ENCODE results near the gene PDSS1. TPM values are rescaled to one million over a fixed set of nuclear protein-coding genes. Genes with fewer than 3 reads are reported as not detected.

PDSS1 gene
- polyA plus RNA-seq, 3 donors = 12.1 to 13.1 (median 12.6) TPM

GRCh38 chr10:26675873-26676257, 21.6 kb upstream of the PDSS1 start:
- Histone ChIP-seq H2AFZ (ENCODE audit: insufficient read depth, low read depth, low read length, poor library complexity, severe bottlenecking) (no peak overlapping the region), H3K9me3 (replicated peaks in 1 of 2; ENCODE audit: control insufficient read depth in 1 of 2, insufficient read depth in 1 of 2, low read length in 2 of 2) (no peaks in the 10 kb centered on the region), H4K20me1 (ENCODE audit: insufficient read depth, low read length) (no peaks in the 10 kb centered on the region), H3K36me3 (replicated peaks in 1 of 2; ENCODE audit: control insufficient read depth in 1 of 2, insufficient read depth in 2 of 2, low read length in 2 of 2) (no peaks in the 10 kb centered on the region), H3K27me3 (ENCODE audit: control insufficient read depth in 2 of 2, insufficient read depth in 2 of 2, low read length in 2 of 2) (no peaks in the 10 kb centered on the region), H3K27ac (ENCODE audit: low read depth in 1 of 2, low read length in 2 of 2) (no peak overlapping the region), H3K4me2 (replicated peaks; ENCODE audit: extremely low read depth, low read length, poor library complexity, severe bottlenecking) (no peak overlapping the region), H3K4me3 (replicated peaks in 1 of 3; ENCODE audit: low read depth in 2 of 3, low read length in 3 of 3) (no peak overlapping the region), H3K79me2 (ENCODE audit: insufficient read depth, low read length) (no peaks in the 10 kb centered on the region), H3K4me1 (ENCODE audit: control insufficient read depth in 1 of 2, insufficient read depth in 2 of 2, low read length in 2 of 2) (peaks cover 0 to 4% of the 10 kb centered on the region in 2 donors), H3K9ac (ENCODE audit: insufficient read depth, low read length, poor library complexity, severe bottlenecking) (no peak overlapping the region)
- peaks cover 5% of the 10 kb centered on the region for H3K4me1 Mint-ChIP-seq
- H3K27me3 Mint-ChIP-seq (ENCODE audit: low read depth in 3 of 3) = peaks cover 0 to 2% (median 1%) of the 10 kb centered on the region in 3 donors
- no peaks in the 10 kb centered on the region for H3K36me3 Mint-ChIP-seq
- H3K27ac Mint-ChIP-seq = peak overlapping the region in 1 of 7 donors; percentile 59
- intact Hi-C loops (cut with micrococcal nuclease) = no loop called here
- peaks cover 0 to 9% (median 3%) of the 10 kb centered on the region in 7 donors for H3K9me3 Mint-ChIP-seq
- no peak for TF ChIP-seq CTCF (IDR thresholded peaks at IDR 0.05)
- WGBS (ENCODE audit: insufficient coverage) = no CpG with 5 or more reads among the region's 1 CpG
- no peak for DNase-seq
- no peak overlapping the region for H3K4me3 Mint-ChIP-seq

GRCh38 chr10:26679588-26679987, 17.9 kb upstream of the PDSS1 start:
- peaks cover 0 to 9% (median 3%) of the 10 kb centered on the region in 7 donors for H3K9me3 Mint-ChIP-seq
- no peak for TF ChIP-seq CTCF (IDR thresholded peaks at IDR 0.05)
- no peak overlapping the region for H3K4me3 Mint-ChIP-seq

More at GRCh38 chr10:26679588-26679987, 17.9 kb upstream of the PDSS1 start:
- Histone ChIP-seq H3K4me2 (replicated peaks; ENCODE audit: extremely low read depth, low read length, poor library complexity, severe bottlenecking) (no peak overlapping the region), H3K36me3 (replicated peaks in 1 of 2; ENCODE audit: control insufficient read depth in 1 of 2, insufficient read depth in 2 of 2, low read length in 2 of 2) (no peaks in the 10 kb centered on the region), H2AFZ (ENCODE audit: insufficient read depth, low read depth, low read length, poor library complexity, severe bottlenecking) (no peak overlapping the region), H3K27ac (ENCODE audit: low read depth in 1 of 2, low read length in 2 of 2) (no peak overlapping the region), H3K27me3 (ENCODE audit: control insufficient read depth in 2 of 2, insufficient read depth in 2 of 2, low read length in 2 of 2) (no peaks in the 10 kb centered on the region), H3K9me3 (replicated peaks in 1 of 2; ENCODE audit: control insufficient read depth in 1 of 2, insufficient read depth in 1 of 2, low read length in 2 of 2) (no peaks in the 10 kb centered on the region), H3K4me1 (ENCODE audit: control insufficient read depth in 1 of 2, insufficient read depth in 2 of 2, low read length in 2 of 2) (peaks cover 13 to 23% of the 10 kb centered on the region in 2 donors), H3K79me2 (ENCODE audit: insufficient read depth, low read length) (no peaks in the 10 kb centered on the region), H4K20me1 (ENCODE audit: insufficient read depth, low read length) (no peaks in the 10 kb centered on the region), H3K4me3 (replicated peaks in 1 of 3; ENCODE audit: low read depth in 2 of 3, low read length in 3 of 3) (no peak overlapping the region), H3K9ac (ENCODE audit: insufficient read depth, low read length, poor library complexity, severe bottlenecking) (no peak overlapping the region)
- intact Hi-C loops (cut with micrococcal nuclease) = no loop called here
- no peak for DNase-seq
- Mint-ChIP-seq H3K4me1 (peaks cover 16% of the 10 kb centered on the region), H3K27me3 (ENCODE audit: low read depth in 3 of 3) (peaks cover 0 to 1% (median 0%) of the 10 kb centered on the region in 3 donors), H3K36me3 (no peaks in the 10 kb centered on the region), H3K27ac (no peak overlapping the region)

Measured in CD14-positive monocyte (primary cell).